ENCODE measurements around the gene MYBPC1.

DNA sequence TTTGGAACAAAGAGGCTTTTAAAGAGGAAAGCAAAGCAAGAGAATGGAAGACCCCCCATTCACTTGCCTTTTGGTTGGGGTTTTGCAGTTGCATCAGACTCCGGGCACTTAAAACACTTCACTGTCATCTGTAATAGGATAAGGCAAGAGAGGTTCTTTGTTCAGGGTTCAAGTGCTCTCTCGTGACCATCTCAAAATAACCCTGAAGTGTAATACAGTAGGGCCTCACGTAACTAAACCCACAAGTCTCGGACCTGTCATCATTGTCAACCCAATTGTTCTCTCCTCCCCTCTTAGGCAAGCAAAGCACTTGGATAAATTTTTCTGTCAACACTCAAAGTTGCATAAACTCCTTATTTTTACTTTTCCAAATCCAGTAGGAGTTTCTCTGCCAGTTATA is 26.9 kb upstream of the MYBPC1 start:
- no peak for TF ChIP-seq ZNF384 (IDR thresholded peaks at IDR 0.05)
- TF ChIP-seq FOXM1 (IDR thresholded peaks at IDR 0.05; ENCODE audit: borderline replicate concordance): no peak
- TF ChIP-seq SP1 (IDR thresholded peaks at IDR 0.05): no peak
- TF ChIP-seq SUZ12 (IDR thresholded peaks at IDR 0.05): no peak
- no peak for TF ChIP-seq LEF1 (IDR thresholded peaks at IDR 0.05; ENCODE audit: borderline replicate concordance)
- TF ChIP-seq BHLHE40 (IDR thresholded peaks at IDR 0.05; ENCODE audit: borderline replicate concordance): no peak
- TF ChIP-seq HDGF (IDR thresholded peaks at IDR 0.05; ENCODE audit: borderline replicate concordance): no peak

Measured in HEK293T (cell line).